Keratinocyte (primary cell): ENCODE data around the gene TSFM. TPM values are rescaled to one million over a fixed set of nuclear protein-coding genes. Genes with fewer than 3 reads are reported as not detected.

Source experiments
- DNase-seq: peaks from one replicate; pipeline ENCODE4 v3.0.0-alpha.2; 2011; ENCODE audit warnings: low read depth, missing footprints, low spot score
- FAIRE-seq: peaks from 2 replicates; lab custom pipeline; 2011; peaks lifted over from hg19 to GRCh38; lab: Jason Lieb, UNC
- H2AFZ ChIP-seq: 2 replicates; pipeline ENCODE4 v1.6.0; 2012; ENCODE audit warnings: low read length, control low read depth, inconsistent platforms; ENCODE audit not compliant: control insufficient read depth
- H3K27ac ChIP-seq: 2 replicates; pipeline ENCODE4 v1.5.1; 2011; ENCODE audit warnings: low read length; ENCODE audit not compliant: control insufficient read depth, insufficient read depth
- H3K27me3 ChIP-seq: 3 replicates; pipeline ENCODE4 v1.6.0; 2011; ENCODE audit warnings: low read length; ENCODE audit not compliant: control insufficient read depth, insufficient read depth; ENCODE audit errors: extremely low read depth
- H3K36me3 ChIP-seq, 2 experiments: 2 replicates in 1 of 2; 3 replicates in 1 of 2; pipeline ENCODE4 v1.5.1; 2011; ENCODE audit warnings: low read length in 2 of 2, mild to moderate bottlenecking in 1 of 2; ENCODE audit not compliant: control insufficient read depth in 2 of 2, insufficient read depth in 2 of 2; ENCODE audit errors: extremely low read depth in 1 of 2
- H3K4me1 ChIP-seq: 3 replicates; pipeline ENCODE4 v1.5.1; 2011; ENCODE audit warnings: low read length; ENCODE audit not compliant: control insufficient read depth, insufficient read depth; ENCODE audit errors: extremely low read depth
- H3K4me2 ChIP-seq: 3 replicates; pipeline ENCODE4 v1.6.0; 2011; ENCODE audit warnings: low read depth, low read length; ENCODE audit not compliant: control insufficient read depth, insufficient read depth; ENCODE audit errors: extremely low read depth
- H3K4me3 ChIP-seq, 3 experiments: fragments of 200-600 bp in 1 of 3; sonication (generic) in 1 of 3; 2 replicates in 2 of 3; 3 replicates in 1 of 3; pipeline ENCODE4 v1.5.1; 2011 to 2016; ENCODE audit warnings: low read length in 3 of 3, mild to moderate bottlenecking in 3 of 3, control low read depth in 2 of 3, inconsistent platforms in 1 of 3, low read depth in 1 of 3, mixed read lengths in 1 of 3, mixed run types in 1 of 3, moderate library complexity in 1 of 3; ENCODE audit not compliant: control insufficient read depth in 2 of 3, insufficient read depth in 2 of 3; ENCODE audit errors: extremely low read depth in 1 of 3
- H3K79me2 ChIP-seq: 2 replicates; pipeline ENCODE4 v1.6.0; 2012; ENCODE audit warnings: low read length; ENCODE audit not compliant: control insufficient read depth, insufficient read depth
- H3K9ac ChIP-seq: 3 replicates; pipeline ENCODE4 v1.6.0; 2011; ENCODE audit warnings: low read length; ENCODE audit not compliant: control insufficient read depth, insufficient read depth; ENCODE audit errors: extremely low read depth
- H3K9me1 ChIP-seq: 3 replicates; pipeline ENCODE4 v1.6.0; 2011; ENCODE audit warnings: low read length; ENCODE audit not compliant: control insufficient read depth, insufficient read depth; ENCODE audit errors: extremely low read depth
- H3K9me3 ChIP-seq: 2 replicates; pipeline ENCODE4 v1.5.1; 2012; ENCODE audit warnings: low read depth, low read length; ENCODE audit not compliant: control insufficient read depth
- H4K20me1 ChIP-seq: 3 replicates; pipeline ENCODE4 v1.6.0; 2011; ENCODE audit warnings: low read length; ENCODE audit not compliant: control insufficient read depth, insufficient read depth; ENCODE audit errors: extremely low read depth
- CTCF ChIP-seq, 3 experiments: IDR thresholded peaks in 1 of 3; conservative IDR thresholded peaks in 1 of 3; optimal IDR thresholded peaks in 1 of 3; 2 replicates in 2 of 3; 3 replicates in 1 of 3; pipeline versions ENCODE3 to v1.5.1; 2011; ENCODE audit warnings: low read length in 3 of 3, mild to moderate bottlenecking in 3 of 3, moderate library complexity in 2 of 3, control low read depth in 1 of 3, inconsistent platforms in 1 of 3; ENCODE audit not compliant: insufficient read depth in 2 of 3; ENCODE audit errors: extremely low read depth in 1 of 3
- EZH2 ChIP-seq: IDR thresholded peaks from one replicate; pipeline ENCODE4 v1.6.1; 2012; ENCODE audit warnings: inconsistent platforms, mild to moderate bottlenecking, low read length, moderate library complexity
- dilution Hi-C: fragments of 300-500 bp; cut with MboI; formaldehyde crosslinking; loops from one replicate; pipeline ENCODE4 v1.7.0; 2020; ENCODE audit warnings: low sequenced_read_pairs; ENCODE audit not compliant: extremely low pct_ligation_motif_present
- polyA plus RNA-seq, 5 experiments: library from polyadenylated mRNA; depleted of rRNA in 3 of 5; stranded (reverse) in 3 of 5; stranded (forward) in 1 of 5; unstranded in 1 of 5; fragments of >200 nt; gene quantifications; 1 replicate in 1 of 5; 2 replicates in 3 of 5; 3 replicates in 1 of 5; pipeline versions ENCODE4 v1.2.1 to v1.2.3, GENCODE V29; 2011 to 2012; ENCODE audit warnings: missing spikeins in 2 of 5, low read depth in 1 of 5, low replicate concordance in 1 of 5

The TSFM gene
- polyA plus RNA-seq, 1 donor (not counting 4 experiments of a cell fraction or from before 2014, with no cell fraction given): 30.5 TPM

GRCh38 chr12:57821474-57822214 is 39.1 kb downstream of the TSFM start:
- Histone ChIP-seq H2AFZ (no peak overlapping the region), H3K27me3 (no peaks in the 10 kb centered on the region), H3K27ac (no peak overlapping the region), H3K9me3 (no peaks in the 10 kb centered on the region), H4K20me1 (no peaks in the 10 kb centered on the region), H3K4me3 (no peak overlapping the region), H3K79me2 (no peaks in the 10 kb centered on the region), H3K36me3 (peaks cover 42 to 43% of the 10 kb centered on the region in 2 experiments), H3K9ac (no peak overlapping the region), H3K9me1 (no peaks in the 10 kb centered on the region), H3K4me2 (no peak overlapping the region), H3K4me1 (no peaks in the 10 kb centered on the region)
- DNase-seq (no peak), FAIRE-seq (no peak)
- dilution Hi-C loops: no loop called here
- TF ChIP-seq EZH2 (no peak), CTCF (optimal IDR thresholded peaks at IDR 0.05 in 1 of 3, IDR thresholded peaks at IDR 0.05 in 1 of 3, conservative IDR thresholded peaks at IDR 0.05 in 1 of 3; ENCODE audit: extremely low read depth in 1 of 3, insufficient read depth in 2 of 3, low read length in 3 of 3) (no peak)

- Histone ChIP-seq H4K20me1 (peaks cover 4% of the 10 kb centered on the region), H2AFZ (no peak overlapping the region), H3K36me3 (peaks cover 49 to 51% of the 10 kb centered on the region in 2 experiments), H3K4me1 (no peaks in the 10 kb centered on the region), H3K27me3 (no peaks in the 10 kb centered on the region), H3K9me3 (no peaks in the 10 kb centered on the region), H3K9ac (no peak overlapping the region), H3K4me2 (no peak overlapping the region), H3K79me2 (peaks cover 4% of the 10 kb centered on the region), H3K27ac (no peak overlapping the region), H3K9me1 (no peaks in the 10 kb centered on the region), H3K4me3 (no peak overlapping the region)
- dilution Hi-C loops: no loop called here
- no peak for TF ChIP-seq CTCF (optimal IDR thresholded peaks at IDR 0.05 in 1 of 3, IDR thresholded peaks at IDR 0.05 in 1 of 3, conservative IDR thresholded peaks at IDR 0.05 in 1 of 3; ENCODE audit: extremely low read depth in 1 of 3, insufficient read depth in 2 of 3, low read length in 3 of 3)
- no peak for TF ChIP-seq EZH2
- DNase-seq (no peak), FAIRE-seq (no peak)
These were observed 40.0 kb downstream of the TSFM start for GRCh38 chr12:57822392-57823130.
